SK-N-MC (cell line): ENCODE results near the gene SPATA24.

Source experiments
- EZH2 ChIP-seq: fragments of 200-600 bp; sonication (generic); IDR thresholded peaks from one replicate; pipeline ENCODE4 v1.6.1; 2017; ENCODE audit warnings: antibody characterized with exemption
- FOXP2 ChIP-seq: optimal IDR thresholded peaks from 2 replicates; pipeline ENCODE3; 2011; ENCODE audit warnings: mild to moderate bottlenecking, moderate library complexity; ENCODE audit not compliant: insufficient read depth; ENCODE audit errors: extremely low read length, control extremely low read depth
- POLR2AphosphoS5 ChIP-seq: IDR thresholded peaks from 2 replicates; pipeline ENCODE4 v1.6.1; 2012; ENCODE audit warnings: mild to moderate bottlenecking, low read depth, low read length, borderline replicate concordance

DNA sequence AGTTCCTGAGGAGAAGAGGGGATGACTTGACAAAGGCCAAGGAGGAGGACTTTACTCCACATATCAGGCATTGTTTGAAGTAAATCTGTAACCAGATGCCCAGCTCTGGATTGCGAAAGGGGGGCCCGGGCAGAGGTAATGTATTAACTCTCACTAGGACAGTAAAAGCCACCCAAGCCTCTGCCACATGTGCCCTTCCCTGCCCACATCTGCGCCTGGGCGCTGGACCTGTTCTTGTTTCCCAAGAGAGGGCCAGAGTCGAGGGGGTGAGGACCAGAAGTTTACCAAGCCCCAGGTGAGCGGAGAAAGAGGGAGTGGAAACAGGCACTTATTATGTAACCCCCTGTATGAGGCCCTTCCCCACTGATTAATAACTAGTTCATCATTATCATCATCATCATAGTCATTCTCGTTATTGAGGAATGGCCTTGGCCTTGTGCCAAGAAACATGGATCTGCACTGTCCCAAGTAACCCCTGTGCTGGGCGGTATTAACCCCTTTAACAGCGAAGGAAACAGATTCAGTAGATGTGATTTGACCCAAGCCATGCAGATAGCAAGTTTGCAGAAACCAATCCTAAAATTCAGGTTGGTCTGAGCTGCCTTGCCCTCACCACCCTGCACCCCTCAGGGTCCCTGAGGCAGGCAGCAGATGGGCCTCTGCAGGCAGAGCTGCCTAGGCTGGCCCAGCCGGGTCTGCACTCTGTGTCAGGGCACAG lies 20.5 kb downstream of the SPATA24 start, which contains the start of gene SLC23A1:
- TF ChIP-seq POLR2AphosphoS5: no peak
- no peak for TF ChIP-seq EZH2
- TF ChIP-seq FOXP2: no peak
